ENCODE results near the gene SEPTIN1.
A peak's percentile ranks its signal among the peaks of the same experiment; 100 is the strongest.

SEPTIN1 gene

GRCh38 chr16:30335598-30336474 lies 46.5 kb downstream of the SEPTIN1 start:
- DNase-seq, result no peak

GRCh38 chr16:30335028-30335597 lies 47.2 kb downstream of the SEPTIN1 start:
- peak; percentile 67 for DNase-seq

GRCh38 chr16:30334473-30334989 lies 47.8 kb downstream of the SEPTIN1 start:
- DNase-seq, result peak; percentile 41

Measured in NCI-H1092 (cell line).